AG04450 (cell line): Measurements from ENCODE around the gene INPP5A. TPM values are rescaled to one million over a fixed set of nuclear protein-coding genes. Genes with fewer than 3 reads are reported as not detected.

Experiments used
- CTCF ChIA-PET: fragments of 300-600, 350-600 bp; formaldehyde crosslinking; extraction: SDS; loops from one replicate; lab custom pipeline; 2022; ENCODE audit warnings: antibody characterized with exemption, inconsistent platforms; lab: Charles Lee
- POLR2A ChIA-PET: fragments of 350-600 bp; formaldehyde crosslinking; extraction: SDS; loops from one replicate; lab custom pipeline; 2021; ENCODE audit warnings: antibody characterized with exemption, inconsistent platforms; lab: Yijun Ruan, JAX
- DNase-seq: peaks from one replicate; pipeline ENCODE4 v3.0.0-alpha.2; 2011; ENCODE audit warnings: low read depth, low spot score
- H3K27ac ChIP-seq: one replicate; pipeline ENCODE4 v1.5.1; 2012; ENCODE audit warnings: low read depth, low read length, control low read depth
- H3K27me3 ChIP-seq: one replicate; pipeline ENCODE4 v1.6.0; 2012; ENCODE audit warnings: low read length; ENCODE audit not compliant: control insufficient read depth, insufficient read depth
- H3K4me3 ChIP-seq: 2 replicates; pipeline ENCODE4 v1.5.1; 2011; ENCODE audit warnings: mild to moderate bottlenecking, low read depth, low read length, control low read depth
- H3K9me3 ChIP-seq: 2 replicates; pipeline ENCODE4 v1.5.1; 2012; ENCODE audit warnings: low read length; ENCODE audit not compliant: control insufficient read depth, insufficient read depth
- CTCF ChIP-seq: IDR thresholded peaks from 2 replicates; pipeline ENCODE4 v1.5.1; 2011; ENCODE audit warnings: low read depth, low read length, control low read depth, inconsistent platforms
- polyA plus RNA-seq: library from polyadenylated mRNA; depleted of rRNA; stranded (reverse); fragments of >200 nt; gene quantifications from 2 replicates; pipeline ENCODE4 v1.2.3, GENCODE V29; 2011

Gene INPP5A
- polyA plus RNA-seq, 1 experiment, result 22.5 TPM

GRCh38 chr10:132523561-132524442 is 13.8 kb upstream of the INPP5A start:
- ChIA-PET CTCF (no interaction called here), POLR2A (no interaction called here)
- H3K4me3 ChIP-seq, result no peak overlapping the region
- no peak for DNase-seq
- peaks cover 9% of the 10 kb centered on the region for H3K9me3 ChIP-seq
- H3K27me3 ChIP-seq, result no peaks in the 10 kb centered on the region
- no peak for TF ChIP-seq CTCF
- H3K27ac ChIP-seq, result no peak overlapping the region

GRCh38 chr10:132524443-132525285 is 12.9 kb upstream of the INPP5A start:
- H3K27me3 ChIP-seq, result no peaks in the 10 kb centered on the region
- no peak overlapping the region for H3K4me3 ChIP-seq
- no peak for DNase-seq
- ChIA-PET CTCF (no interaction called here), POLR2A (no interaction called here)
- H3K9me3 ChIP-seq, result peaks cover 5% of the 10 kb centered on the region
- no peak for TF ChIP-seq CTCF
- no peak overlapping the region for H3K27ac ChIP-seq

DNA sequence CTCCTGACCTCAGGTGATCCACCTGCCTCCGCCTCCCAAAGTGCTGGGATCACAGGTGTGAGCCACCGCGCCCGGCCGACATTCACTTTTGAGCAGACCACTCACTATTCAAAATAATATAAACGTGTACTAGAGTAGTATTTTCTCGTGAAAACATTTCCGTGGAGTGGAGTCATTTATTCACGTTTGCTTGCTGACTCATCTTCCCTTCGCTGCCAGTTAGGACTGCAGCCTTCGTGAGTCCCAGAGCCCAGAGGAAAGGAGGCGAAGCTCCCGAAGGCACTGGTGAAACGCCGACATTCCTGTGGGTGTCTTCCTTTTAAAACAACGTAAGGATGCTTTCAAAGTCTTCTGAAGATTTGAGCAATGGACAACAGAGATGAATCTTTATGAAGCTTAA is 10.9 kb upstream of the INPP5A start:
- TF ChIP-seq CTCF, result no peak
- Histone ChIP-seq H3K27me3 (no peaks in the 10 kb centered on the region), H3K4me3 (no peak overlapping the region), H3K27ac (no peak overlapping the region), H3K9me3 (peaks cover 9% of the 10 kb centered on the region)
- POLR2A ChIA-PET, result interaction anchor here (1.0 kb wide), 1 partner anchor 10 kb away, joined by 3 read pairs; no protein-coding TSS in a partner anchor
- no peak for DNase-seq
- CTCF ChIA-PET, result no interaction called here

DNA sequence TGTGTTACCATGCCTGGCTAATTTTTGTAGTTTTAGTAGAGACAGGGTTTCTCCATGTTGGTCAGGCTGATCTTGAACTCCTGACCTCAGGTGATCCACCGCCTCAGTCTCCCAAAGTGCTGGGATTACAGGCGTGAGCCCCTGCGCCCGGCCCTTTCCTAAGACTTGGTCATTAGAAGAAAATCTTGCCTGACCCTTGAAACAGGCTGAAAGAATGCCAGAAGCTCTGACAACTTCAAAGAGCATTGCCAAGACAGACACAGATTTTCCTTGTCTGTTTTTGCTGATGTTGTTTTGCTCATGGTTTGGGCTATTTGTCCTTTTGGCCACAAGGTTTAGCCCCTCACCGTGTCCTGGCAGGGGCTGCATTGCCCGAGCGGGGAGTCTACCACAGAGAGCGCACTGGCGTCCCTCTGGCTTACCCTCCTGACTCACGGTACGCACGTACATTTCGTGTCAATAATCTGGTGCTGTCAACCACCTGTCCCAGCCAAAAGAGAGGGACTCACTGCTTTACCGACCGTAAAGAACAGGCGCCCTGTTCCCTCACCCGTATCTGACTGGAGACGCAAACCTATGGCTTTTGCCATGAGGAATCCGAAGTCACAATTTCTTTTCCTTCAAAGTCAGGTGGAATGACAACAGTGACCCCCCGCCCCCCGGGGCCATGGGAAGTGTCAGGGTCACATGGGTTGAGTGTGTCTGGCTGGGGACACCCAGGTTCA is 10.1 kb upstream of the INPP5A start:
- Histone ChIP-seq H3K27me3 (no peaks in the 10 kb centered on the region), H3K4me3 (no peak overlapping the region), H3K27ac (no peak overlapping the region), H3K9me3 (peaks cover 9% of the 10 kb centered on the region)
- CTCF ChIA-PET, result interaction anchor here (0.7 kb wide), 1 partner anchor 11 kb away, joined by 3 read pairs; no protein-coding TSS in a partner anchor
- POLR2A ChIA-PET, result interaction anchor here (1.0 kb wide), 1 partner anchor 10 kb away, joined by 3 read pairs; no protein-coding TSS in a partner anchor
- no peak for DNase-seq
- no peak for TF ChIP-seq CTCF
